ENCODE data around the gene WWC2. TPM values are rescaled to one million over a fixed set of nuclear protein-coding genes. Genes with fewer than 3 reads are reported as not detected.

Gene WWC2
- total RNA-seq, 4 donors from 2014 or later: 4.5 to 10.7 (median 8.6) TPM

GRCh38 chr4:183074288-183074990, 24.6 kb upstream of the WWC2 start:
- TF ChIP-seq CTCF (IDR thresholded peaks at IDR 0.05 in 4 of 5, conservative IDR thresholded peaks at IDR 0.05 in 1 of 5): no peak
- no peak for TF ChIP-seq POLR2A (IDR thresholded peaks at IDR 0.05)
- in situ Hi-C loops (cut with MboI; ENCODE audit: low sequenced_read_pairs in 4 of 4) (loop anchor here (5.0 to 25.0 kb wide), 4 partner anchors 140 to 338 kb away; no protein-coding TSS in a partner anchor), intact Hi-C loops (cut with DNase I; ENCODE audit: low total_unique reads) (no loop called here)
- Histone ChIP-seq H3K4me1 (no peaks in the 10 kb centered on the region), H3K4me3 (no peak overlapping the region), H3K27me3 (no peaks in the 10 kb centered on the region), H3K36me3 (no peaks in the 10 kb centered on the region), H3K27ac (no peak overlapping the region), H3K9me3 (no peaks in the 10 kb centered on the region)
- ATAC-seq (no peak), DNase-seq (no peak)

GRCh38 chr4:183078634-183079033, 20.4 kb upstream of the WWC2 start:
- no peak for DNase-seq
- in situ Hi-C loops (cut with MboI; ENCODE audit: low sequenced_read_pairs in 4 of 4) (loop anchor here in 1 of 4 donors (10.0 kb wide), 1 partner anchor 144 kb away; no protein-coding TSS in a partner anchor), intact Hi-C loops (cut with DNase I; ENCODE audit: low total_unique reads) (no loop called here)
- Histone ChIP-seq H3K27ac (no peak overlapping the region), H3K4me1 (no peaks in the 10 kb centered on the region), H3K27me3 (no peaks in the 10 kb centered on the region), H3K4me3 (no peak overlapping the region), H3K36me3 (no peaks in the 10 kb centered on the region), H3K9me3 (no peaks in the 10 kb centered on the region)
- ATAC-seq: no peak
- TF ChIP-seq CTCF (IDR thresholded peaks at IDR 0.05 in 4 of 5, conservative IDR thresholded peaks at IDR 0.05 in 1 of 5) (no peak), POLR2A (IDR thresholded peaks at IDR 0.05) (no peak)

GRCh38 chr4:183080372-183081115, 18.5 kb upstream of the WWC2 start:
- ATAC-seq (no peak), DNase-seq (no peak)
- in situ Hi-C loops (cut with MboI; ENCODE audit: low sequenced_read_pairs in 4 of 4) (loop anchor here in 1 of 4 donors (10.0 kb wide), 1 partner anchor 54 kb away; no protein-coding TSS in a partner anchor), intact Hi-C loops (cut with DNase I; ENCODE audit: low total_unique reads) (no loop called here)
- no peaks in the 10 kb centered on the region for H3K9me3 ChIP-seq
- no peaks in the 10 kb centered on the region for H3K36me3 ChIP-seq
- H3K4me1 ChIP-seq: no peaks in the 10 kb centered on the region
- H3K27ac ChIP-seq: no peak overlapping the region
- TF ChIP-seq CTCF (IDR thresholded peaks at IDR 0.05 in 4 of 5, conservative IDR thresholded peaks at IDR 0.05 in 1 of 5) (no peak), POLR2A (IDR thresholded peaks at IDR 0.05) (no peak)
- no peak overlapping the region for H3K4me3 ChIP-seq
- H3K27me3 ChIP-seq: no peaks in the 10 kb centered on the region

- Histone ChIP-seq H3K27me3 (no peaks in the 10 kb centered on the region), H3K36me3 (no peaks in the 10 kb centered on the region), H3K4me1 (no peaks in the 10 kb centered on the region), H3K9me3 (no peaks in the 10 kb centered on the region), H3K27ac (no peak overlapping the region), H3K4me3 (no peak overlapping the region)
- in situ Hi-C loops (cut with MboI; ENCODE audit: low sequenced_read_pairs in 4 of 4) (loop anchor here in 1 of 4 donors (10.0 kb wide), 1 partner anchor 54 kb away; no protein-coding TSS in a partner anchor), intact Hi-C loops (cut with DNase I; ENCODE audit: low total_unique reads) (no loop called here)
- no peak for TF ChIP-seq POLR2A (IDR thresholded peaks at IDR 0.05)
- no peak for TF ChIP-seq CTCF (IDR thresholded peaks at IDR 0.05 in 4 of 5, conservative IDR thresholded peaks at IDR 0.05 in 1 of 5)
- DNase-seq (no peak), ATAC-seq (no peak)
Observed at GRCh38 chr4:183081116-183081469, 18.0 kb upstream of the WWC2 start.

All from gastrocnemius medialis (tissue), 4 donors.